CD4-positive, alpha-beta T cell treated with Interleukin-4 for 1 hour (primary cell): ENCODE measurements around the gene SRSF5.
"Not testable (repeated sequence)": the region's sequence is repeated elsewhere in the genome, so short reads cannot be mapped to it uniquely, and the experiment has no call there.

ENCODE experiments used
- DNase-seq, 2 donors: peaks; one replicate each; pipeline ENCODE4 v3.0.0-alpha.2; 2020 to 2022

Gene SRSF5

DNA sequence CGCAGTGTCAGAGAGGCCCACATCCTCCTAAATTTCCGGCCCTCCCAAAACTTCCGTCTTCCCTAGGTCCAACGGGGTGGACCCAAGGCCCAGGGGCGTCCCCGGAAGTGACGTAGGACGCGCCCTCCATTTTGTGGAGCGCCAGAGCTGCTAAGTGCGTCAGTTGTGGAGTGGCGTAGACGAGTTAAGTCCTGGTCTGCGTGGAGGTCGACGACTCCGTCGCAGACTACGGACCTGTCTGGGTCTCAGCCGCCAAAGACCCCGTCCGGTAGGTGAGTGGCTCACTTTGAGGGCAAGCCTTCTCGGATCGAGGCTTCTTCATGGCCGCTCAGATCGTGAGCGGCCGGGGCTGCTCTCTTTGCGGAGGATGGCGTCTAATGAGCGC, at the start of gene SRSF5:
Gene SRSF5, plus strand, starts transcription at position 159 of the 385 bp plus-strand sequence. CDS start 1,015 bp downstream, outside the sequence.
- DNase-seq, result peak; percentile 96

DNA sequence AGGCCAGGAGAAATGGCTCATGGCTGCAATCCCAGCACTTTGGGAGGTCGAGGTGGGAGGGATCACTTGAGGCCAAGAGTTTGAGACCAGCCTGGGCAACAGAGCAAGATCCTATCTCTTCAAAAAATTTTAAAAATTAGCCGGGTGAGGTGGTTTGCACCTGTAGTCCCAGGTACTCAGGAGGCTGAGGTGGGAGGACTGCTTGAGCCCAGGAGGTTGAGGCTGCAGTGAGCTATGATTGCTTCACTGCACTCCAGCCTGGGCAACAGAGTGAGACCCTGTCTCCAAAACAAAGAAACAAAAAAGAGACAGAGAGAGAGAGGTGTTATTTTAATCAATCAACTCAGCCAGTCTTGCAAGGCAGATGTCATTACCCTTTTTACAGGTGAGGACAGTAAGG, 48.3 kb upstream of the SRSF5 start:
- DNase-seq, result not testable (repeated sequence)

DNA sequence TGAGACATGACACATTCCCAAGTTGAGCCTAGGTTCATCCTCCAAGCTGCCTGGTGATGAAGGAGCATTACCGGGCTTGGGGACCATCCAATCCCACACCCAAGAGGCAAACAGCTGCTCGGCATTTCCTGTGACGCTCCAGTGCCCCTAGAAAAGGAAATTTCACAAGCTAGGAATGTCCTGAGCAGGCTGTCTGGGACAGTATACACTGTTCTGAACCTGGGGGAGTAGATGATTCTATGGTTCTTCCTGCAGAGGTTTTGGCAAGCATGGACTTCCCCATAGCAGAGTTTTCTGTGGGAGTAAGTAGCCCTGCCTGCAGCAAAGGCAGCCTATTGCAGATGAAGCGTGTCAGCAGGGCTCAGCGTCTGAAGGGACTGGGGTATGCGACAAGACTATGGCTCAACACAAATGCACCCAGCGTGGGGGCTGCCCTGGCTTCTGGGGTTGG, 47.4 kb upstream of the SRSF5 start:
- DNase-seq, result peak in 1 of 2 donors; percentile 49

DNA sequence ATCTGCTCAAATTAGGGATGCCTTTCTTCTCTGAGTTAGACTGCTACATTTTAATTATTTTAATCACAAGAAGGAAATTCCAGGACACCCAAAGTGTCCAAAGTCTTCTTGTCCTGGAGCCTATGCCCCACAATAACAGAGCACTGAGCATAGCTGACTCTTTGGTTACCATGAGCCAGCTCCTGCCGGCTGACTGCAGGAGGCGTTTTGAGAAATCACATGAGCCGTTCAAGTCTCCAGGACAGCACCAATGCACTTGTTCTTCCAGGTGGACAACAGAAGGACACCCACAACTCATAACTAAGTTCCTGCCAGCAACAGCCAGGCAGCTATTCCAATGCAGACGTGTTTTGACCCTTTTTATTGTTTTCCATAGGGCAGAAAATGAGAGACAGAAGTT, 46.0 kb upstream of the SRSF5 start:
- no peak for DNase-seq

DNA sequence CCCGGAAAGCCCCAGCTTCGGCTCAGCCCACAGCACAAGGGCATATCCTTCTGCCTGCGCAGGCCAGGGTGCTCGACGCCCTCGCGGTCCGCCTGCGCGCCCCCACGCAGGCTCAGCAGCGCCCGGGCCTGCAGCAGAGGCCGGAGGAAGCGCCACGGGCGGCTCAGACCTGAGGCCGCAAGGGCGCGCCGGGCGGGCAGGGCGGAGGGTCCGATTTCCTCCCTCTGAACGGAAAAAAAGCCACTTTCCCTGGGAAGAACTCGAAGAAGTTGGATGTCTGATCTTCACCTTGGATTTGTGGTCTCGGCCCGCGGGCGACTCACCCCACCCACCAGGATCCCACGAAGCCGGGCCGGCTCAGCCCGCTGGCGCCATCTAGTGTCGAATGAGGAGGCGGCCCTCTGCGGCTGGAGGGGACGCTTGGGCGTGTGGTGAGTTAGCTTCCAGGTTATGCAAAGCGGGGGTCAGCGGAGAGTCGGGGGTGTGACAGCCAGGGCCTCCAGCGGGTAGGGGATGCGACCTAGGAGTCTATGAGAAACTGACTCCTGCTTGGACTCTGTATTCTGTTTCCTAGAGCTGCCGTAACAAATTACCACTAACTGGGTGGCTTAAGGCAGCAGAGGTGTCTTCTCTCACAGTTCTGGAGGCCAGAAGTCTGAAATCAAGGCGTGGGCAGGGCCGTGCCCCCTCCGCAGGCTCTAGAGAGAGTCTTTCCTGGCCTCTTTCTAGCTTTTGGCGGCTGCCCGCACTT, 40.0 kb upstream of the SRSF5 start:
- peak; percentile 79 to 87 for DNase-seq

DNA sequence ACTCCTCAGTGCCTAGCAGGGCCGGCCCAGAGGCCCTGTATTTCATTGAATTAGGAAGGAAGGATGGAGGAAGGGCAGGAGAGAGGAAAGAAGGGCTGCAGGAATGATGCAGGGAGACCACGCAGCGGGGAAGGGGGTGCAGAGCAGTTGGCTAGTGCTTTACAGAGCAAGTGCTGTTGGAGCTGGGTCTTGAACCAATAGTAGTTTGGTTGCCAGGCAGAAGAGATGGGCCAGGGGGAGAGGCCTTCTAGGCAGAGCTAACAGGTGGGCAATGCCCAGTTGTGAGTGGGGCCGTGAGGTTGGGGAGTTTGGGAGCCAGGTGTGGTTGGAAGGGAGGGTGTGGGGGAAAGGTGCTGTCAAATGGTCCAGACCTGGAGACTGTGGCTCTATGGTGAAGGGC, 39.1 kb upstream of the SRSF5 start:
- no peak for DNase-seq

DNA sequence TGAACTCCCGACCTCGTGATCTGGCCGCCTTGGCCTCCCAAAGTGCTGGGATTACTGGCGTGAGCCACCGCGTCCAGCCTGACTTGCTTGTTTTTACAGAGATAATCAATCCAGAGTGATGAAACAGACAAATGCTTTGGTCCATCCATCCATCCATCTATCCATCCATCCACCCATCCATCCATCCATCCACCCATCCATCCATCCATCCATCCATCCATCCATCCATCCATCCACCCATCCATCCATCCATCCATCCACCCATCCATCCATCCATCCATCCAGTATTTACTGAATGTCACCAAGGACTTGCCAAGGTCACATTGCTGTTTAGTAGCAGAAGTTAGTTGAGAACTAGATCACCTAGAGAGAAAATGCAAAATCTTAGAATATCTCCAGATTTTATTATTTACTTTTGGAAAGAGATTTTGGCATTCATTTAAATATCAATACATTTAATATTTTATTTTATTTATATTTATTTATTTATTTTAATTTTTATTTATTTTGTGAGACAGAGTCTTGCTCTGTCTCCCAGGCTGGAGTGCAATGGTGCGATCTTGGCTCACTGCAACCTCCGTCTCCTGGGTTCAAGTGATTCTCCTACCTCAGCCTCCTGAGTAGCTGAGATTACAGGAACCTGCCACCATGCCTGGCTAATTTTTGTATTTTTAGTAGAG, 34.9 kb upstream of the SRSF5 start:
- not testable (repeated sequence) for DNase-seq

DNA sequence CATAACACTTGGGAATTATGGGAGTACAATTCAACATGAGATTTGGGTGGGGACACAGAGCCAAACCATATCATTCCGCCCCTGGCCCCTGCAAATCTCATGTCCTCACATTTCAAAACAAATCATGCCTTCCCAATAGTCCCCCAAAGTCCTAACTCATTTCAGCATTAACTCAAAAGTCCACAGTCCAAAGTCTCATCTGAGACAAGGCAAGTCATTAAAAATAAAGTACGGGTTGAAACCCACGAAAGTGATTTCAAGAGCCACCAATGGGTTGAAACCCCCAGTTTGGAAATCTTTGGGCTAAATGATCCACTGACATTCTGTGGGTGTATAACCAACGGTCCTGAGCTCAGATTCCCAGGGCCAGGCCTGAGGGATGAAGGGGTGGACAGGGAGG, 30.5 kb upstream of the SRSF5 start:
- not testable (repeated sequence) for DNase-seq

DNA sequence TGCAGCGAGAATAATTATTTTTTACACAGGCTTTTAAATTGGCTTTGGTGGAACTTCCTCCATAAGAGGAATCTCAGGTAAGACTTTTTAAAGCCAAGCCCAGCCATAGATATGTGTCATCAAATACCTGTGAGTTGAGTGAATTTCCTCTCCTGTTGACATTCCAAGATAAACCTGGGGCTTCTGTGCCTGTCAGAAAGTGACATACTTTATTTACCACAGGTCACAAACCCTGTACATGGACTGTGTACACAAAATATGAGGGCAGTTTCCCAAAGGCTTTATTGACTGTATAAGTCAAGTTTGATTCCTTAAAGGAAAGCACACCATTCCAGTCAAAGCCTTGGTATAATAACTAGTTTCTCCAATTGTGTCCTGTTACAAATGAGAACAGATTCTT, 25.9 kb upstream of the SRSF5 start:
- no peak for DNase-seq

DNA sequence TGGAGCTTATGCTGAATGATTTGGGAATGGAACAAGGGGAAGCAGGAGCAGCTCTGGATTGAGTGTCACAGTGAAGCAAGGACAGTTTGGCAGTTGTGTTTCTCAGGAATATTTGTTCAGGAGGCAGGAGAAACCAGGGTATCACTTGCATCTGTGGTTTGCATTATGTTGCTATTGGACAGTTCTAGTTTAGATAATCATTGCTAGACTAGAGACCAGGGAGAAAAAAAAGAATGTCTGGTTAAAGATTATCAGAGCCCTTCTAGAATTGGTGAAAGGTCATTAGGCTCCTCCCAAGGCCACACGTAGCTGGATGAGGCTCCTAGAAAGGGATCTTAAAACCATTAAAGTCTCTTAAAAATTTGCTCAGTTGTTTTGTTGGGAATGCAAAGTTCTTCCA, 17.0 kb upstream of the SRSF5 start:
- DNase-seq, result no peak

DNA sequence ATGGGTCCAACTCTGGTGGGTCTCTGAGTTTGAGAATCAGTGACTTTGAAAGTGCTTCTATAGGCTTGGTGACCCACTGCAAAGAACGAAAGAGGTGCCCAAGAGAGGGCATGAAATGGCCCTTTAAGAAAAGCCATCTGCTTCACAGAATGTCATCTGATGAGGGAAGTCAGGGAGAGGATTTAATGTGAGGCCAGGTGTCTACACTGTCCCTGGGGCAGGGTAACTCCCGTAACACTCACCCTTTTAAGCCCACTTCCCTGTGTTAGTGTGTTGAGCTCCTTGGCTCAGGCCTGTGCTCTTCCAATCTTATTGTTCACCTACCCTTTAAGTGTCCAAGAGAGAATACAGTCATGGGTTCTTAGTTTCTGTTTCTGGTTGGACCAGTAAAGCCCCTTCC, 16.4 kb upstream of the SRSF5 start:
- no peak for DNase-seq

DNA sequence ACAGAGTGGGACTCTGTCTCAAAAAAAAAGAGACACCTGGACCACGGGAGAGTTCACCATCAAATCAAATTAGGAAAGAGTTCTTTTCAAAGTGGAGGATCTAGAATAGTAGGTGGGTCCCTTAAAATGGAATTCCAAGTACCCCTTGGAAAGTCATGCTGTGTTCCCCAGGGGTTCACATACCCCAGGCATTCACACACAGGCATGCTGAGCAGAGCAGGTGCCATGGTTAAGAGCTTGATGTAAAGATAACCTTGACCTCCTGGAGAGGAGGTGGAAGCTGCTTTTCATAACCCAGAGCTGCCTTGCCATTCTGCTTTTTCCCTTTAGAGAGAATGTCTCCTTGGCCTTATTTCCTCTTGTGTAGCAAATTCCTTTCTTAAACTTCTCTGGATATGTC, 14.2 kb upstream of the SRSF5 start:
- no peak for DNase-seq

DNA sequence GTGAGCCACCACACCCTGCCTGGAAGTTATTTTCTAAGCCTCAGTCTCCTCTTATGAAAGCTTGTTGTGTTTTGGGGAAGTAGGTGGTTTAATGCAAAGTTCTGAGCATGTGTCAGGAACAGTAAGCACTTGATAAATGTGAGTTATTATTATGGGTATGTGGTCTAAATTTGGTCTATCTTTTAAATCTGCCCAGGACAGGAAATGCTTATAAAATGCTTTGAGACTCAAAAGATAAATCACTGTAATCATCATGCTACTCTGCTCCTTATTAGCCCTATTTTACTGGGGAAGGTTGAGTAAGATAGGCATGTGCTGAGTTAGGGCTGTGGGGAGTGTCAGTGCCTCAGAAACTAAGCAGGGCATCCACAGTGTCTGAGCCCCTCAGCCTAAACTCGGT, 13.1 kb upstream of the SRSF5 start:
- DNase-seq, result no peak

DNA sequence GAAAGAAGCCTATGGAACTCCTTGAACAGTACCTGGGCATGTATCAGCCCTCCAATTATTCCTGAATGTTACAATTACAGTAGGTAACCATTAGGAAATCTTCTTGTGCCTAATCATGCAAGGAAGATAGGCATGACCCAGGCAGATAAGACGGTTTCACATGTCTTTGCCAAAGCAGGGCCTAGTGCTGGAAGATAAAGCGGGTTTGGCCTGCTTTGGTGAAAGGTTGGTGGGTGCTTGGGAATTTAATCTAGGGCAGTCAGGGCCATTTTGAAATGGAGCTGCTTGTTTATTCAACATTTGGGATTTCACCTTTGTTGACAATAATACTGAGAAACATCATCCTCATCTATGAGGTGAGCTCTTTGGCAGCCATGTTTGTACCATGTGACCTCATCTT, 12.5 kb upstream of the SRSF5 start:
- DNase-seq, result no peak

DNA sequence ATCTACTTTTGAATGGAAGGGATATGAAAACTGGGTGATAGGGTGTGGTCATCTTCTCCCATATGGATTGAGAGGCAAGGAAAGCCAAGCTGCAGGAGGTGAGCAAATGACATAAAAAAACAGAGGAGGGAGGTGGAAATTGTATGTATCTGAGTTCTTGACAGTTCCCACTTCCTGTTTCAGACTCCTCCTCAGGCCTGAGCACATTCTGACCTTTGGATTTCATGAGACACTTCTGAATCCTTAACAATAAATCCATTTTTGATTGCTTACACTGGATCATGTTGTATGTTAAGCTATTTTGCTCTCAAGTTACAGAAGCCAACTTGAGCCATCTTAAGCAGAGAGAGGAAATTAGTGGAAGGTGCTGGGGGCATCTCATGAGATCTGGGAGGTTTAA, 11.6 kb upstream of the SRSF5 start:
- no peak for DNase-seq

DNA sequence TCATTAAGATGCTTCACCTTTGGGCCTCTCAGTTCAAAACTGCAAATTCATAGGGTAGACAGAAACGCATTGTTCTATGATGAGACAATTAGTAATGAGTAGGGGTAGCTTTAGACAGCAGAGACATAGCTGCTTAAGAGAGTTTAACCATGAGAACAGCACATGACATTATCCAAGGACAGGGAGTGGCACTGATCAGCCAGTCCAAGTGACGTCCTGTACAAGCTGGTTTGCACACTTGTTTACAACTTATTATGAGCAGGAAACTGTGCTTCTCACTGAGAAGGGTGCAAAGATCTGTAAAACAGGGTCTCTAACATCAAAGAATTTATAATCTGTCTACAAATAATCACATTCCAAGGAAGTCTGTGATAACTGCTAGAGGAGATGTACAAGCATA, 11.2 kb upstream of the SRSF5 start:
- no peak for DNase-seq

DNA sequence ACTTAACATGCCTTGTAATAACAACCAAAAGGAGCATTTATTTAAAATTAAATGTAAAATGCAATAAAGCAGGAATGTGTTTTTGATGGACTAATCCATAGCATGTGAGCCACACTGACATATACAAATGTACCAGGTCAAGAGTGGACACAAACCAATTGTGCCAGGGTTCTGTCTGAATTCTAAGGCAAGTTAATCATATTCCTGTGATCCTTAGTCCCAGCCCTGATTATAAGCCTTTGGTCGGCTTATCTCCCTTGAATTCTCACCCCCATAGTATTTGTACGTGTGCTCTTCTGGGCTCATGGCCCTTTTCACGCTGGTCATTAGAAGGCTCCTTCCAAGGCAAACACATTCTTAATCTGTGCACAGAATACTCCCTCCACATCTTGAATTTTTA, 10.6 kb upstream of the SRSF5 start:
- DNase-seq, result no peak

DNA sequence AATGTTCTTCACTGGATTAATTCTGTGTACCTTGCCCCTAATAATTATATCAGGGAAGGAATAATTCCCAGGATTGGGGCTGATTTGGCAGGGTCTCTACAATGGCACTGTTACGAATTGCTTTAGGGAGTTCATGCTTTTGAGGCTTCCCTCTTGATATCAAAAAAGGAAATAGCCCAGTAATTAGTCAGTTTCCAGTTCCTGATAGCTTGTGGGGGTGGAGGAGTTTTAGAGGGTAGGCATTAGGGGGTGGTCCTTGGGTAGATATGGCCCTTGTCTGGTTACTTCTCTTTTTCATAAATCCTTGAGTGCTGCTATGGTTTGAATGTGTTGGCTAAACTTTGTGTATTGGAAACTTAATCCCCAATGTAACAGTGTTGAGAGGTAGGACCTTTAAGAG, 6.1 kb upstream of the SRSF5 start:
- no peak for DNase-seq

DNA sequence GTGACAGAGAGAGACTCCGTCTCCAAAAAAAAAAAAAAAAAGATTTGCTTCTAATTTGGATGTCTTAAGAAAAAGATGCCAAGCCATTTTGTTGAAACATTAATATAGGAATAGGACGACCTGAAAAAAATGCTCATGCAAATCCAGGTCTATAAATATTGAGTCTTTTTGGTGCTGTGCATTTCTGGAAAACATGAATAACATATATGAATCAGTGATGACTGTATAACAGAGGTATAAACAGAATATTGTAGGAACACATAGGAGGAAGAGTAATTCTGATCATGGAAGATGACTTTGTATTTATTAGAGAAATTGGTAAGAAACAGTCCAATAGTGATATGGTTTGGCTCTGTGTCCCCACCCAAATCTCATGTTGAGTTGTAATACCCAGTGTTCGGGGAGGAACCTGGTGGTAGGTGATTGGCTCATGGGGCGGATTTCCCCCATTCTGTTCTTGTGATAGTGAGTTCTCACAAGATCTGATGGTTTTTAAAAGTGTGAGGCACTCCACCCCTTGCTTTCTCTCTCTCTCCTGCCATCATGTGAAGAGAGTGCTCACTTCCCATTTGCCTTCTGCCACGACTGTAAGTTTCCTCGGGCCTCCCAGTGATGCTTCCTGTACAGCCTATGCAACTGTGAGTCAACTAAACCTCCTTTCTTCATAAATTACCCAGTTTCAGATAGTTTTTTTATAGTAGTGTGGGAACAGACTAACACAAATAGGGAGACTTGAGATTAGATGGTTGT, 3.0 kb upstream of the SRSF5 start:
- peak in 1 of 2 donors; percentile 50 for DNase-seq

DNA sequence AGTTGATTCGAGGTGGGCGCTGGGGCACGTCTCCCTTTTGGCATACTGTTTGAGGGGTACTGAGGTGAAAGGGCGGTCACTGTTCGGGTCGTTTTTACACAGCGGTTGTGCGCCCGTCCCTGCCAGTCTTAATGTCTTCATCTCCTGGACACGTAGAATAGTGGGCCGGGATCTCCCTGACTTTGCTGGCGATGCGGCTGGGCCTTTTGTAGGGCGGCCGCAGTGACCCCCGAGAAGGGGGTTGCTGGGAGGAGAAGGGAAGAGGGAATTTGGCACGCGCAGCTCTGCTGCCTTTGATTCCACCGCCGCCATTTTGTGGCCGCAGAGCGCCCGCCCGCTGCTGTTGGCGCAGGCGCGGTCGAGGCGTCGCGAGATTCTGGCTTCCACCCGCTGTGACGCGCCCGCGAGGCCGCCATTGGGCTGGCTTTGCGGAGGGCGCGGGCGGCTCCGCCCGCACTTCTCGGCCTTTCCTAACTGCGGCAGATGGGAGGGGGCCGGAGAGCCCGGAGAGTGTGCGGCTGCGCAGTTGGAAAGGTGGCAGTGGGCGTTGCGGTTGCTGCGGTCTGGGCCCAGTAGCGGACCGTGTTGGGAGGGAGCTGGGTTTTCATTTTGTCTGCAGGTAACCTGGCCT, 542 bp downstream of the SRSF5 start:
- DNase-seq, result peak; percentile 91 to 92

DNA sequence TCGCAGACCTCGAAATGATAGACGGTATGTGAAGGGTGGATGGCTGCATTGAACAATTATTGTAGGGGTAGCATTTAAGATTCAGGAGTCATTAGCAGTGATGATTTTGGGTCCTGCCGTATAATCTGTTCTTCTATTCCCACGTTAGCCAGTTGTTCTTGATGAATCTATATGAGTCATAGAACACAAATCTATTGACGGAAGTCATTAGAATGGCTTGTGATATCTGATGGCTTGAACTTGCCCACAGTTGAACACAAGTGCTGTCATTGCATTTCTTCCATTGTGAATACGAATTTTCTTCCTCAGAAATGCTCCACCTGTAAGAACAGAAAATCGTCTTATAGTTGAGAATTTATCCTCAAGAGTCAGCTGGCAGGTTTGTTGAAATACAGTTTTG, 1.9 kb downstream of the SRSF5 start:
- DNase-seq, result no peak

DNA sequence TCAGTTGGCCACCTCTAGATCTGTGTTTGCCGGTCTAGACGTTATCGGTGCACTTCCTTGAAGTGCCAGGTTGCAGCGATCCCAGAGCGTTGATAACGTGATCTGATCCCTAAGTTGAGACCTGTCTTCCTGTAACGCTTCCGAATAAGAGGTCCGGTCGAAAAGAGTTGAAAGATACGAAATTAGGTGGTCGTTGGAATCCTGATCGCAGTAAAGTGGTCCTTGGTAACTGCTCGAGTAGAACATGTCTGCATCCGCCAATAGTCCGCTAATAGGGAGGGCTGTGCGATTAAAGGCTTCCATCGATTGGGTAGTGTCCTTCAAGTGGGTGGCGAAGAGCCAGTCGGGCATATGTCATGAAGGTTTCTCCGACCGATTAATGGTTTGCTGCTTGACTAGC, 2.7 kb downstream of the SRSF5 start:
- DNase-seq, result no peak

DNA sequence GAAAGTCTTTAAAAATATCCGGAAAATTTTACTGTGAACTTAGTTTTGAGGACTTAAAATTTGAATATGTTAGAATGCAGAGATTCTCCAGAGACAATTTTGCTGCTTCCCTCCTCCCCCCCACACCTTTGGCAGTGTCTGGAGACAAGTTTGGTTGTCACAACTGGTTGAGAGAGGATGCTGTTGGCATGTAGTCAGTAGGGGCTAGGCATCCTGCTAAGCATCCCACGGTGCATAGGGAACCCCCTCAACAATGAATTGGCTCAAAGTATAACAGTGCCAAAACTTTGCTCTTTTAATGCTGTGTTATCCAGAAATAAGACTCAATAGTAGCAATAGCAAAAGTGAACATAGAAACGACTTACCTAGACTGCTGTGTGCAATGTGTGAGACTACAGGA, 3.6 kb downstream of the SRSF5 start:
- no peak for DNase-seq
